K562 (cell line): ENCODE measurements around the gene HPDL.
A peak's percentile ranks its signal among the peaks of the same experiment; 100 is the strongest.

Source experiments
- E2F5 ChIP-seq: sonication (generic); formaldehyde crosslinking; IDR thresholded peaks from 2 replicates; pipeline ENCODE4 v1.8.0; 2022; ENCODE audit warnings: mild to moderate bottlenecking, missing genetic modification reagents
- EP300 ChIP-seq: IDR thresholded peaks from 2 replicates; pipeline ENCODE4 v1.6.1; 2012; ENCODE audit warnings: low read length, improper control_type of control experiment
- MTA2 ChIP-seq: fragments of 450-650 bp; IDR thresholded peaks from 2 replicates; pipeline ENCODE4 v1.6.1; 2016; ENCODE audit warnings: low read depth
- NFE2 ChIP-seq: IDR thresholded peaks from 2 replicates; pipeline ENCODE4 v1.6.1; 2014; ENCODE audit warnings: antibody characterized with exemption, low read depth
- POLR2G ChIP-seq: fragments of 200-400 bp; formaldehyde crosslinking; IDR thresholded peaks from 2 replicates; pipeline ENCODE4 v1.6.1; 2017; ENCODE audit warnings: low read depth, mild to moderate bottlenecking, antibody characterized with exemption, low read length, moderate library complexity
- POLR3G ChIP-seq: IDR thresholded peaks from 2 replicates; pipeline ENCODE4 v1.6.1; 2011; ENCODE audit not compliant: insufficient read length, insufficient replicate concordance; ENCODE audit errors: extremely low read depth
- RAD21 ChIP-seq, 2 experiments: fragments of 250-450 bp in 1 of 2; fragments of 450-650 bp in 1 of 2; sonication (Bioruptor Pico) in 1 of 2; formaldehyde crosslinking in 1 of 2; IDR thresholded peaks in 1 of 2; conservative IDR thresholded peaks in 1 of 2; 2 replicates each; pipeline versions ENCODE4 v1.4.0 to v1.8.0; 2020 to 2022; ENCODE audit warnings: mild to moderate bottlenecking in 2 of 2, moderate library complexity in 1 of 2
- TEAD4 ChIP-seq, 2 experiments: sonication (generic) in 1 of 2; formaldehyde crosslinking in 1 of 2; IDR thresholded peaks; 2 replicates each; pipeline versions ENCODE4 v1.6.1 to v1.8.0; 2012 to 2022; ENCODE audit warnings: borderline replicate concordance in 1 of 2, inconsistent platforms in 1 of 2, low read length in 1 of 2, mild to moderate bottlenecking in 1 of 2, missing genetic modification reagents in 1 of 2
- ZNF232 ChIP-seq: sonication (generic); formaldehyde crosslinking; IDR thresholded peaks from 2 replicates; pipeline ENCODE4 v1.8.0; 2022; ENCODE audit warnings: mild to moderate bottlenecking, missing genetic modification reagents
- ZNF77 ChIP-seq: fragments of 250-450 bp; sonication (Bioruptor Pico); IDR thresholded peaks from 2 replicates; pipeline ENCODE4 v1.5.0; 2020
- TF ChIP-seq, protein P1 (sequence below), 3 experiments: IDR thresholded peaks in 2 of 3; conservative IDR thresholded peaks in 1 of 3; 2 replicates each; pipeline ENCODE4 v1.5.1; 2011 to 2012; ENCODE audit warnings: low read length in 3 of 3, mild to moderate bottlenecking in 3 of 3, control low read depth in 2 of 3, improper control_type of control experiment in 1 of 3, inconsistent platforms in 1 of 3, low read depth in 1 of 3, mixed read lengths in 1 of 3, moderate library complexity in 1 of 3; ENCODE audit not compliant: insufficient read depth in 2 of 3
- TF ChIP-seq, protein P2 (sequence below), 2 experiments: fragments of 450-650 bp in 1 of 2; sonication (generic) in 1 of 2; formaldehyde crosslinking in 1 of 2; IDR thresholded peaks in 1 of 2; conservative IDR thresholded peaks in 1 of 2; 2 replicates each; pipeline versions ENCODE4 v1.6.1 to v1.8.1; 2016 to 2023; ENCODE audit warnings: mild to moderate bottlenecking in 2 of 2, moderate library complexity in 2 of 2, inconsistent platforms in 1 of 2, missing genetic modification reagents in 1 of 2
- TF ChIP-seq, protein P3 (sequence below), 2 experiments: fragments of 450-650 bp; formaldehyde crosslinking in 1 of 2; IDR thresholded peaks; 2 replicates each; pipeline versions ENCODE4 v1.4.0 to v1.6.1; 2014 to 2020; ENCODE audit warnings: mild to moderate bottlenecking in 2 of 2, borderline replicate concordance in 1 of 2, low read depth in 1 of 2

DNA sequence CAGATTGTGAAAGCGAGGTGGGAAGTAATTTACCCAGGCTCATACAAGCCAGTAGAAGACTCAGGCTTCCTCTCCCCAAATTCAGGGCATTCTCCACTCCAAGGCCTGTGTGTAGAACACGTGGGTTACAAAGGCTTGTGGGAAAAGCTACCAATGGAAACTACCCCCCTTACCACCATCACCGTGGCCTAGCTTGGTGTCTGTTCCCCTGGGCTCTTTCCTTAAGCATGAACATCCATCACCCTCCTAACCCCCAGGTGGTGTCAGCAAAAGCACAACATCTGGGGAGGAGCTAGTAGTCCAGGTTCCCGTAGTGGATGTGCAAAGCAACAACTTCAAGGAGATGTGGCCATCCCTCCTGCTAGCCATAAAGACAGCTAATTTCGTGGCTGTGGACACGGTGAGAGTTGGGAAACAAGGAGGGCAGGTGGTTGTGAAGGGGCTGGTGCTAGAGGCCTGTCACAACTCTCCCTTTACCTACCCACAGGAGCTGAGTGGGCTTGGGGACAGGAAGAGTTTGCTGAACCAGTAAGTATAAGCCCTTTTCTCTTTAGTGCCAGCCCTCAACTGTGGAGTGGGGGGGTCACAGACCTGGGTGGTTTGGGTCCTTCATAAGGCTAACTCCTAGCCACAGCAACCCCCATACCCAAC lies 14.2 kb downstream of the HPDL start:
- TF ChIP-seq POLR3G (no peak), E2F5 (CRISPR knock-in tag) (no peak), RAD21 (CRISPR knock-in tag; conservative IDR thresholded peaks at IDR 0.05 in 1 of 2, IDR thresholded peaks at IDR 0.05 in 1 of 2) (no peak; a peak in 1 of 4 replicates), POLR2G (no peak), MTA2 (no peak), EP300 (no peak), NFE2 (no peak), ZNF232 (no peak), TEAD4 (IDR thresholded peaks at IDR 0.05; ENCODE audit: low read length) (no peak), TEAD4 (CRISPR knock-in tag; IDR thresholded peaks at IDR 0.05; ENCODE audit: borderline replicate concordance) (no peak), ZNF77 (CRISPR knock-in tag) (no peak)
- TF ChIP-seq, protein P1, sequence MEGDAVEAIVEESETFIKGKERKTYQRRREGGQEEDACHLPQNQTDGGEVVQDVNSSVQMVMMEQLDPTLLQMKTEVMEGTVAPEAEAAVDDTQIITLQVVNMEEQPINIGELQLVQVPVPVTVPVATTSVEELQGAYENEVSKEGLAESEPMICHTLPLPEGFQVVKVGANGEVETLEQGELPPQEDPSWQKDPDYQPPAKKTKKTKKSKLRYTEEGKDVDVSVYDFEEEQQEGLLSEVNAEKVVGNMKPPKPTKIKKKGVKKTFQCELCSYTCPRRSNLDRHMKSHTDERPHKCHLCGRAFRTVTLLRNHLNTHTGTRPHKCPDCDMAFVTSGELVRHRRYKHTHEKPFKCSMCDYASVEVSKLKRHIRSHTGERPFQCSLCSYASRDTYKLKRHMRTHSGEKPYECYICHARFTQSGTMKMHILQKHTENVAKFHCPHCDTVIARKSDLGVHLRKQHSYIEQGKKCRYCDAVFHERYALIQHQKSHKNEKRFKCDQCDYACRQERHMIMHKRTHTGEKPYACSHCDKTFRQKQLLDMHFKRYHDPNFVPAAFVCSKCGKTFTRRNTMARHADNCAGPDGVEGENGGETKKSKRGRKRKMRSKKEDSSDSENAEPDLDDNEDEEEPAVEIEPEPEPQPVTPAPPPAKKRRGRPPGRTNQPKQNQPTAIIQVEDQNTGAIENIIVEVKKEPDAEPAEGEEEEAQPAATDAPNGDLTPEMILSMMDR (IDR thresholded peaks at IDR 0.05 in 2 of 3, conservative IDR thresholded peaks at IDR 0.05 in 1 of 3; ENCODE audit: insufficient read depth in 2 of 3, low read depth in 1 of 3, low read length in 3 of 3): peak in 2 of 3 experiments; percentile 12 to 18; a peak in 1 of 6 replicates
- TF ChIP-seq, protein P2, sequence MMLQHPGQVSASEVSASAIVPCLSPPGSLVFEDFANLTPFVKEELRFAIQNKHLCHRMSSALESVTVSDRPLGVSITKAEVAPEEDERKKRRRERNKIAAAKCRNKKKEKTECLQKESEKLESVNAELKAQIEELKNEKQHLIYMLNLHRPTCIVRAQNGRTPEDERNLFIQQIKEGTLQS (IDR thresholded peaks at IDR 0.05): no peak
- TF ChIP-seq, protein P2 (CRISPR knock-in tag; conservative IDR thresholded peaks at IDR 0.05): no peak
- TF ChIP-seq, protein P3, sequence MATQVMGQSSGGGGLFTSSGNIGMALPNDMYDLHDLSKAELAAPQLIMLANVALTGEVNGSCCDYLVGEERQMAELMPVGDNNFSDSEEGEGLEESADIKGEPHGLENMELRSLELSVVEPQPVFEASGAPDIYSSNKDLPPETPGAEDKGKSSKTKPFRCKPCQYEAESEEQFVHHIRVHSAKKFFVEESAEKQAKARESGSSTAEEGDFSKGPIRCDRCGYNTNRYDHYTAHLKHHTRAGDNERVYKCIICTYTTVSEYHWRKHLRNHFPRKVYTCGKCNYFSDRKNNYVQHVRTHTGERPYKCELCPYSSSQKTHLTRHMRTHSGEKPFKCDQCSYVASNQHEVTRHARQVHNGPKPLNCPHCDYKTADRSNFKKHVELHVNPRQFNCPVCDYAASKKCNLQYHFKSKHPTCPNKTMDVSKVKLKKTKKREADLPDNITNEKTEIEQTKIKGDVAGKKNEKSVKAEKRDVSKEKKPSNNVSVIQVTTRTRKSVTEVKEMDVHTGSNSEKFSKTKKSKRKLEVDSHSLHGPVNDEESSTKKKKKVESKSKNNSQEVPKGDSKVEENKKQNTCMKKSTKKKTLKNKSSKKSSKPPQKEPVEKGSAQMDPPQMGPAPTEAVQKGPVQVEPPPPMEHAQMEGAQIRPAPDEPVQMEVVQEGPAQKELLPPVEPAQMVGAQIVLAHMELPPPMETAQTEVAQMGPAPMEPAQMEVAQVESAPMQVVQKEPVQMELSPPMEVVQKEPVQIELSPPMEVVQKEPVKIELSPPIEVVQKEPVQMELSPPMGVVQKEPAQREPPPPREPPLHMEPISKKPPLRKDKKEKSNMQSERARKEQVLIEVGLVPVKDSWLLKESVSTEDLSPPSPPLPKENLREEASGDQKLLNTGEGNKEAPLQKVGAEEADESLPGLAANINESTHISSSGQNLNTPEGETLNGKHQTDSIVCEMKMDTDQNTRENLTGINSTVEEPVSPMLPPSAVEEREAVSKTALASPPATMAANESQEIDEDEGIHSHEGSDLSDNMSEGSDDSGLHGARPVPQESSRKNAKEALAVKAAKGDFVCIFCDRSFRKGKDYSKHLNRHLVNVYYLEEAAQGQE (IDR thresholded peaks at IDR 0.05; ENCODE audit: borderline replicate concordance): peak; percentile 27; the same call in 1 of the 2 replicates
- TF ChIP-seq, protein P3 (CRISPR knock-in tag; IDR thresholded peaks at IDR 0.05; ENCODE audit: low read depth): no peak
